Stimulated activated CD4-positive, alpha-beta T cell treated with anti-CD3 and anti-CD28 coated beads, Interleukin-2, amount 100 ng/mL, for 48 hours (primary cell): ENCODE data around the gene ADRA2B.

Experiments
- DNase-seq, 2 donors: peaks; one replicate each; pipeline ENCODE4 v3.0.0-alpha.2; 2020

The ADRA2B gene

GRCh38 chr2:96136129-96136720 is 19.9 kb upstream of the ADRA2B start:
- DNase-seq = no peak

- DNase-seq = no peak
Observed at GRCh38 chr2:96135621-96136020, 19.2 kb upstream of the ADRA2B start.

GRCh38 chr2:96135171-96135570 is 18.8 kb upstream of the ADRA2B start:
- DNase-seq = no peak

GRCh38 chr2:96134421-96134820 is 18.1 kb upstream of the ADRA2B start:
- no peak for DNase-seq

GRCh38 chr2:96131813-96132745 is 15.7 kb upstream of the ADRA2B start:
- DNase-seq = no peak

- DNase-seq = peak in 1 of 2 donors; percentile 28
Observed at GRCh38 chr2:96131152-96131812, 14.9 kb upstream of the ADRA2B start.

- DNase-seq = no peak
Observed at GRCh38 chr2:96130483-96130882, 14.1 kb upstream of the ADRA2B start.

GRCh38 chr2:96129528-96130120 is 13.3 kb upstream of the ADRA2B start:
- no peak for DNase-seq

- no peak for DNase-seq
Observed at GRCh38 chr2:96128456-96128855, 12.1 kb upstream of the ADRA2B start.

- DNase-seq = no peak
Observed at GRCh38 chr2:96124406-96125265, 8.3 kb upstream of the ADRA2B start.

GRCh38 chr2:96123936-96124335 is 7.6 kb upstream of the ADRA2B start:
- DNase-seq = no peak

- no peak for DNase-seq
Observed at GRCh38 chr2:96123290-96123689, 6.9 kb upstream of the ADRA2B start.

- DNase-seq = no peak
Observed at GRCh38 chr2:96122391-96122790, 6.0 kb upstream of the ADRA2B start.

GRCh38 chr2:96121414-96121813 is 5.0 kb upstream of the ADRA2B start:
- DNase-seq = no peak

- DNase-seq = no peak
Observed at GRCh38 chr2:96120991-96121390, 4.6 kb upstream of the ADRA2B start.

- DNase-seq = no peak
Observed at GRCh38 chr2:96120091-96120720, 3.8 kb upstream of the ADRA2B start.

- DNase-seq = no peak
Observed at GRCh38 chr2:96119389-96119751, 3.0 kb upstream of the ADRA2B start.

- DNase-seq = no peak
Observed at GRCh38 chr2:96118698-96119388, 2.5 kb upstream of the ADRA2B start.

GRCh38 chr2:96117701-96118588 is 1.6 kb upstream of the ADRA2B start:
- DNase-seq = no peak

GRCh38 chr2:96116879-96117533 is 635 bp upstream of the ADRA2B start:
- peak; percentile 53 to 72 for DNase-seq
